HL-60/S4 (cell line): ENCODE measurements around the gene HOXD13.

Source experiments
- in situ Hi-C: fragments of 300-500 bp; cut with MboI; formaldehyde crosslinking; loops from 2 replicates; pipeline ENCODE4 v1.14.3; 2022; ENCODE audit warnings: low sequenced_read_pairs

HOXD13 gene

DNA sequence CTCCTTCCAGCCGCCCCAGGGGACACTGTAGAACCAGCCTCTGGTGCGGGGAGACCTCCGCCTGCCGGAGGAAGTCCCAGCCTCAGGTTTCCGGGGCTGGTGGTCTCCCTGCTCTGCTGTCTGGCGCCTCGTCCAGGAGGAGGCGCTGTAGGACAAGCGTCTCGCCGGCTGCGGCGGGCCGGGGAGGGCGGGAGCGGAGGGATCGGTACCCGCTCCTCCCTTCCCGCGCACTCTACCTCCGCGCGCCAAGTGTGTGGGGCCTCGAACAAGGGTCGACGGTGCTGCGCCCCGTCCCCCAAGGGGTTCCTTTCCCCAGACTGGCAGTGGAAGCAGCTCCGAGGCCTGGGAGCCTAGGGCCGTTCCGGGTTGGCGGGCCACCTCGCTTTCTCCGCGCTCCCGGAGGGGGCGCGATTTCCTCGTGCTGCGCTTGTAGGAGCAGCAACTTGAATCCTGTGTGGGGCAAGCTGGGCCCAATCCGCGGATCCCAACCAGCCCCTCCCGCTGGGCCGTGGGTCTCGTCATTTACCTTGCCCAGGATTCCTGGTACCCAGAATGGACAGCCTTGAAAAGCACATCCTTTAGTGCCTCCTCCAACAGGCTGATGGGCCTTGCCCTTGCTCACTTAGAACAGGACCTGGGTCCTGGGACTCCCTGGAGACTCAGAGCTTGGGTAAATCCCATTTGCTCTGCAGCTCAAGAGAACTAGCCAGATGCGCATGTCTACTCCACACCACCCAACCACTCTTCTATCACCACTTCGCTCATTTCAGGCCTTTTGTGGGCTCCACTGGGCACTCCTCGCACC, 48.2 kb downstream of the HOXD13 start:
- in situ Hi-C loops = loop anchor here (10.0 to 25.0 kb wide), 4 partner anchors 322 to 1172 kb away; no protein-coding TSS in a partner anchor

DNA sequence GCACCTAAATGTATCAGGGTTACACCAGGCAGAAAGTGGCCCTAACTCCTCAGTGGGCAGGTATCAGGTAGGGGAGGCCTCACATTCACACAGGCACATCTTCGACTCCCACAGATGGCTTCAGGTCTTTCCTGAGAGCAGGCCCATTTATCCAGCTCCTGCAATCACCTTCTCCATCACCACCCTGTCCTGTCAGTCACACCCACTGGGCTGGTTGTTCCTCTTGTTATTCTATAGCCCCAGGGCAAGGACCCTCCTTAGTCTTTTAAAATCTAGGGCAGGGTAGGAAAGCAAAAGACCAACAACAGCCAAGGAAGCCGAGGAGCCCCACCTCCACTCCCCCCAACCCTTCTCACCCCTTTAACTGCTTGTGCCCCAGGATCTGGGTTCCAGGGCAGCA, 49.8 kb downstream of the HOXD13 start:
- in situ Hi-C loops = loop anchor here (10.0 to 25.0 kb wide), 4 partner anchors 320 to 1170 kb away; no protein-coding TSS in a partner anchor
